Stimulated activated naive CD4-positive, alpha-beta T cell (primary cell): ENCODE data around the gene NCF4.

Experiments used
- DNase-seq, 6 experiments: peaks; one replicate each; lab custom pipeline; 2025; lab: John Stamatoyannopoulos, UW

The NCF4 gene

DNA sequence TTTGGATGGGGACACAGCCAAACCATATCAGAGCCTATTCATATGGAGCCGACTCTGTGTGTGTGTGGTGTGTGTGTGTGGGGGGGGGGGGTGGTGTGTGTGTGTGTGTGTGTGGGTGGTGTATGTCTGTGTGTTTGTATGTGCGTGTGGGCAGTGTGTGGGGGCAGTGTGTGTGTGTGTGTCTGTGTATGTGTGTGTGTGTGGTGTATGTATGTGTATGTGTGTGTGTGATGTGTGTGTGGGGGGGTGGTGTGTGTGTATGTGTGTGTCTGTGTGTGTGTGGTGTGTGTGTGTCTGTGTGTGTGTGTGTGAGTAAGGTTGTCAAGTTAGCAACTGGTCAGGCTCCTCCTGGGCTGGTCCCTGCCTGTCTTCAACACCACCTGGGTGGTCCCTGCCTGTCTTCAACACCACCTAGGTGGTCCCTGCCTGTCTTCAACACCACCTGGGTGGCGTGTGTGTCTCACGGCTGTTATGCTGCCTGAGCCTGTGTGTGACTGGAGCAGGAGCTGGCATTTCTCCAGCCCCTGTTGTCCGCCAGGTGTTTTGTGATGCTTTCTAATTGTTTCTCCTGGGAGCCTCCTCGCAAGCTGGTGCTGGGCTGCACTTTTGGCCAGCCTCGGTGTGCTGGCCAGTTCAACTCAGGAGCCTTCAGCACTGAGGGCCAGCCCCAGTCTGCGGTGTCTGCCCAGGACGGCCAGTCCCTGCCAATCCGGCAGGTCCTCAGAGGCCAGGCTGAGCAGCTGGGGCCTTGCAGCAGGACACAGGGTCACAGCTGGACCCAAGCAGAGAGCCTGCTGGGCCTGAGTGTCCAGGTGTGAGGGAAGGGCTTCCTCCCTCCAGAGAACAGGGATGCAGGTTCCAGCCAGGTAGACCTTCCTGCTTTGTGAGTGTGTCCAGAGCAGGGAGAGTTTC, 22.4 kb upstream of the NCF4 start:
- DNase-seq = no peak

GRCh38 chr22:36839356-36840073, 21.3 kb upstream of the NCF4 start:
- DNase-seq = no peak

DNA sequence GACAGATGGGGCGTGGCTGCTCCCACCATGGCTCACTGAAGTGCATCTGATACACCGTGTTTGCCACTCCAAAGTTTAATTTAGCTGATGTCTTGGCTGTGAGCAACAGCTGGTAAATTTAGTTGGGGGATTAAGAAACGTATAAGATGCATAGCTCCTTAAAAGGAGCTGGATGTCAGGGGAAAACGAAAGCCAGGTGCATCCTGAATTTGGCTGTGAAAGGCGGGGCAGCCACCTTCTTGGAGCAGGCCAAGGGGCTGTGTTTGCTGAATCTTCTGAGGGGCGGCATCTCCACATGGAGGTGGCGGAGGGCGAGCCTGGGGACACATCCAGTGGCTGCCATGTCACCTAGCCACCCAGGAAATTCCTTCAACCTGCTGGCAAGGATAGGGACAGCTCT, 20.7 kb upstream of the NCF4 start:
- DNase-seq = no peak

GRCh38 chr22:36846271-36846670, 14.5 kb upstream of the NCF4 start:
- no peak for DNase-seq

DNA sequence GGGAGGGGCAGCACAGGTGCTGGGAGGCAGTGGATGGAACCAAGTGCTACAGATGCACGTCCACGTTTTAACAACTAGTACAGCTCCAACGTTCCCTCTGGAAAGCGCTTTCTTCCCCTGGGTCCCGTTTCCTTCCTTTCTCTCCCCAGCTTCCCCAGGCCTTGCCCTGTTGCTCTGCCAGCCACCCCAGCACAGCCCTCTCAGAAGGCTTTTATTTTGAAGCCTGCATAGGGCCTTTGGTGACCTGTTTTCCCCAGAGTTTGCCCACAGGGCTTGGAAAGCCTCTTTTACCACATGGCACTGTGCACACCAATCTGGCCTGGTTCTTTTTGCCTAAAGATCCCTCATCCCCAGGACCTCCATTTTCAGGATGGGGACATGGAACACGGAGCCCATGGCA, 13.9 kb upstream of the NCF4 start:
- DNase-seq = no peak

DNA sequence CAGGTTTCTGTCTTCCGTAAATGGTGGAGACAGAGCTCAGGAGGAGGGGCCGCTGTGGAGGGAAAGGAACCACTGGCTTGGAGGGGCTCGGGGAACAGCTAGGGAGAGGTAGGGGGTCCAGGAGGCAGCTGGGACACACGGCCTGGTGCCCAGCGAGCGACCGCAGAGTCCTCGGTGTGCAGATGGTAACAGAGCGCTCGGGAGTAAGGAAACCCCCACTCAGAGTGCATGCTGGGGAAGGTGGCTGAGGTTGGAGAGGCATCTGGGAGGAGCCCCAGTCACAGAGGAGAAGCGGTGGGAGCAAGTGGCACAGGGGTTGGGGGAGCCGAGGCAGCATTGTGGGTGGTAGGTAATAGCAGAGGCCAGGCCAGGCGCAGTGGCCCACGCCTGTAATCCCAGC, 10.8 kb upstream of the NCF4 start:
- no peak for DNase-seq

DNA sequence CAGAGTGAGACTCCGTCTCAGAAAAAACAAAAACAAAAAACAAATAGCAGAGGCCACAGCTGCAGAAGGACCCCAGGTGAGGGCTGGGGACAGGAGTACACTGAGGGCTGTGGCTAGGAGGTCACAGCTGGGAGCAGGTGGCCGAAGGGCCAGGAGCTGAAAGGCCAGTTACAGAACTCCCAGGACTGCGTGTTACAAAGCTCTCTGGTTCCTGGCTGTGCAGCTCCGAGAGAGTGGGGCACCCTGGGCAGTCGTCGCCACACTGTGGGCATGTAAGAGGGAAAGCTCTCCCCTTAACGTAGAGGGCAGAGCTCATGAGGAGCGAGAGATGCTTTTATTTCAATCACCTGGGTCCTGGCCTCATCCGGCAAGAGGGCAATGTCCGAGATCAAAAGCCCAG, 10.1 kb upstream of the NCF4 start:
- no peak for DNase-seq

- no peak for DNase-seq
Observed at GRCh38 chr22:36852056-36852973, 8.5 kb upstream of the NCF4 start.

GRCh38 chr22:36853407-36854099, 7.3 kb upstream of the NCF4 start:
- peak; percentile 73 to 89 (median 80) for DNase-seq

DNA sequence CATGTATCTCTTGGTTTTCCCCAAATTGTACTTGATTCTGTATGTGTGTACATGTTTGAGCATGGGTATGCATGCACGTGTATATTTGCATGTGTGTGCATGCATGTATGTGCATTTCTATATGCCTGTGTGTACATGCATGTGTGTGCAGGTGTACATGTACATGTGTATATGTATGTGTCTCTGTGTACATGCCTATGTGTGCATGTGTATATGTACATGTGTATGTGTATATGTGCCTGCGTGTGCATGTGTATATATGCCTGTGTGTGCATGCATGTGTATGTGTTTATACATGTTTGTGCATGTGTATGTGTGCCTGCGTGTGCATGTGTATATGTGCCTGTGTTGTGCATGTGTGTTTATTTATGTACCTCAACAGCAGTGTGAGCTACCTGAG, 5.3 kb upstream of the NCF4 start:
- DNase-seq = no peak

- DNase-seq = peak; percentile 70 to 94 (median 88)
Observed at GRCh38 chr22:36856121-36856791, 4.5 kb upstream of the NCF4 start.

DNA sequence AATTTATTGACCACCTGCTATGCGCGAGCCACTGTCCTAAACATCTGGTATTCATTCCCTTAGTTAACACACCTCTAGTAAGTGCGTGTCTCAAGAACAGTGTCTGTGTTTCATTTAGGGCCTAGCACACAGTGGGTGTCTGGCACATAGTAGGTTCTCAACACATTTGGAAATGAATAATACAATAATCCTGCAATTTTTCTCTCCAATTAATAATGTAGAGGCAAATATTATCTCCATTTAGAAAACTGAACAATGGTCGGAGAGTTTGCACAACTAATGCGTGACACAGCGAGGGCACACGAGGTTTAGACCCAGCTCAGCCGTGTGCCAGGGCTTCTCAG, 4.0 kb upstream of the NCF4 start:
- DNase-seq = no peak

- no peak for DNase-seq
Observed at GRCh38 chr22:36858156-36858555, 2.6 kb upstream of the NCF4 start.

DNA sequence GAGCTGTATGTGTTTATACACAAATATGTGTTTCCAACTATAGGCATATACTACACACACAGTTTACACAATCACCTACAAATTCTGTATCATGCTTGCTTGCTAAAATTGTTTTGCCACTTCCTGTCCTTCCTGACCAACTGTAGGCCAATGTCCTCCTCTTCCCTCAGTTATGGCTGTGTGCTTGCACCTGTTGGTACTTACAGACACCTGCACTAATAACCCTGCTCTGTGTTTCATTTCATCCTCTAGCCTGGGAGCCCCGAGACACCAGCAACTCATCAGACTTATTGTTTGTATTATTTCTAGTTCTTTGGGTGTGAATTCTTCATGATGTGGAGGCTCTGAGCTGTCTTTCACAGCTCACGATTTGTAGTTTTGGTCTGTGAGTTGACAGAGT, 1.8 kb upstream of the NCF4 start:
- no peak for DNase-seq

DNA sequence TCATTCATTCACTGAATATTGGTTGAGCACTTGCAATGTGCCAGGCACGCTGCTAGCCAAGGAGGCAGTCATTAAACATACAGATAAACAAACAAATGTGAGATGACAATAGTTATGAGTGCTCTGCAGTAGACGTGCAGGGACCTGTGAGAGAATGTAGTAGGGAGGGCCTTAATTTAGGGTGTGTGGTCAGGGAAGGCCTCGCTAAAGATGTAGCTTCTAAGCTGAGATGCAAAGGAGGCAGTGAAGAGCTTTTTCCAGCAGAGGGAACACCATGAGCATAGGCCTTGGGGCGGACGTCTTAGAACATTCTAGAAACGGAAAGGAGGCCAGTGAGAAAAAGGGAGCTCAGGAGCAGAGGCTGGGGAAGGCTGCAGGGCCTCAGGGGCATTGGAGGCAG, 789 bp upstream of the NCF4 start:
- no peak for DNase-seq

DNA sequence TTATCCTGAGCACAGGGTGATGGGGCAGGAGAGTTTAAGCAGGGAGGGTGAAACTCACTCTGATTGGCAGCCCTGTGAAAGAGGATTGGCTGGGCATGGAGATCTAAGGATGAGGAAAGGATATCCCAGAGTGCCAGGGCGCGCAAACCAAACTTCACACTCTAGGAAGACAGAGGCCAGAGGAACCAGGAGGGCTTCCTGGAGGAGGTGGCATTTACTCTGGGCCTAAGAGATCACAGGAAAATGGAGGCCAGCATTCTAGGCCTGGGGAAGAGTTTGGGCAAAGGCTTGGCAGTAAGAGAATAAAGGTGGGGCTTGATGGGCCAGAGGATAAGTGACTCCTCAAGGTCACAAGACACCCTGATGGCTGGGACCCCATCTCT, 377 bp upstream of the NCF4 start:
- no peak for DNase-seq

DNA sequence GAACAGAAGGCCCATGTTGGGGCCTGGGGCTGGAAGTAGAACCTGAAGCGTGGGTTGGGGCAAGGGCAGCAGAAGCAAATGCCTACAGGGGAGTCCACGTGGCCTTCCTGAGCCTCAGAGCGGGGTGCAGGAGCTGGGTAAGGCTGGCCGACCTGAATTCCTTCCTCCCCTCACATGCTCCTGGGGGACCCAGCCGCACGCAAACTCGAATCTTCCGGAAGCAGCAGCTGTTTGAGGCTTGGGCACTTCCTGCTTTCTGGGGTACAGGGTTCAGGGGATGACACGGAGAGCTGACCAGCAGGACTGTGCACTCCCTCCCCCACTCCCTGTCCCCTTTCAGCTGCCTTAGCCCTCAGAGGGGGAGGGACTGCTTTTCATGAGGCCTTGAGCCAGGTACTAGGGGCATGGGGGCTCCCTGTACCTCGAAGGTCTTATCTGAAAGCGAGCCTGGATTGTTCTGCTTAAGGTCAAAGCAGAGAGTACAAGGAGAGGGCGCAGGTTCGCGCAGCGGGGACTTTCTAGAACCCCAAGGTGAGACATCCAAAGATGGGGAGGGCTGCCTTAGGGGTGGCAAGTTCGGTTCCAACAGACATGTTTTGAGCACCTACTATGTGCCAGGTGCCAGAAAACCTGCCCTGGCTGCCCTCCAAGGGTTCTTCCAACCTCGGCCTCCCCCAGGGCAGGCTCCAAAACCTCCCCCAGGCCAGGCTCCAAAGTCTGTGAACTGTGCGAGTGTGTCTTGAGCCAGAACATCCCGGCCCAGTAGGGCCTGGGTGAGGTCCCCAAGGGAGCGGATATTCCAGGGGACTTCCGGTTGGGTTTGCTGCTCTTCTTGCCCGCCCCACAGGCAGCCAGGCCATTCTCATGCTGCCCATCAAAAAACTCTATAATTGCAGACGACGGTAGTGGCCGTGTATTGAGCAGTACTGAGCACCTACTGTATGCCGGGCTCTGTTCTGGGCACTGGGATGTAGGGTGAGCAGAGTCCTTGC, 1.7 kb downstream of the NCF4 start:
- no peak for DNase-seq

GRCh38 chr22:36863281-36863680, 2.5 kb downstream of the NCF4 start:
- DNase-seq = no peak

- no peak for DNase-seq
Observed at GRCh38 chr22:36863979-36864378, 3.2 kb downstream of the NCF4 start.
